WI38 (cell line): ENCODE measurements around the gene CST9.

Source experiments
- H3K4me3 ChIP-seq: 2 replicates; pipeline ENCODE4 v1.5.1; 2011; ENCODE audit warnings: low read depth, mild to moderate bottlenecking, control low read depth, low read length
- TF ChIP-seq, protein P1 (sequence below): IDR thresholded peaks from 2 replicates; pipeline ENCODE4 v1.5.1; 2012; ENCODE audit warnings: low read depth, mild to moderate bottlenecking, control low read depth, low read length

CST9 gene, protein sequence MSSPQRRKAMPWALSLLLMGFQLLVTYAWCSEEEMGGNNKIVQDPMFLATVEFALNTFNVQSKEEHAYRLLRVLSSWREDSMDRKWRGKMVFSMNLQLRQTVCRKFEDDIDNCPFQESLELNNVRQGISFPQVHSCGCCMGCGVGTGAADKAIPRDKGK

DNA sequence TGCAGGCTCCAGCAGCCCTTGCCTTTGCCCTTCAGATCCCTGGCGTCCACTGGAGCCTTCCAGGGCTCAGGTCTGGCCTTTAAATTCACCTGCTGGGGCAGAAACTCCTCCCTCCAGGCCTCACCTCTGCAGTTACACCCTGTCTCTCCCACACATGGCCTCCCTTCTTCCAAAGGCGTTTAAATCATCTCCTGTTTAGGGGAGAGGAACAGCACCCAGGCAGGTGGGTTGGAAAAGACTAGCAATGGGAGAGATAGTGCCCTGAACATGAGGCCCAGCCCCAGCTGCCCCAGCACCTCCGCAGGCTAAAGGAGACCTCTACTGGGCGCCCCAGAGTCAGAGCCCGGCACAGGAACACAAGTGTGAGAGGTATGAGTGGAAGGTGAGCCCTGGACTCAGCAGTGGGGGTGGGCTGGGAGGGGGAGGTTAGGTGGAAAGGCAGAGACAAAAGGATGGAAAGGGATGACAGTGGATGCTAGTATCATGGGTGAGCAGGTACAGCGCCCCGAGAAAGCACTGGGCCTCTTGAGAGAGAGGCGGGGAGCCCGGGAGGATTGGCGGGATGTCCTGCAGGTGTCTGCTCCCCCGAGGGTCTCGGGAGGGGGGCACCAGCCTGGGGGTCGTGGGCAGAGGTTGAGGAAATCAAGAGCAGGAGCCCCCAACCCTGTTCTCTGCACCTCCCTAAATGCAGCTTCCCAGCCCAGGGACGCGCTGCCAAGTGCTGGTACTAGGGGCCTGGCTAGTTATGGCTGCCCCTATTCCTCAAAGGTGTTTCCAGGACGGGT is at the start of gene CST9:
CST9 (minus strand) TSS at position 51 of the 785 bp plus-strand sequence. CDS start 53 bp downstream, outside the sequence.
- H3K4me3 ChIP-seq: no peak within 1 kb of the TSS
- TF ChIP-seq, protein P1, sequence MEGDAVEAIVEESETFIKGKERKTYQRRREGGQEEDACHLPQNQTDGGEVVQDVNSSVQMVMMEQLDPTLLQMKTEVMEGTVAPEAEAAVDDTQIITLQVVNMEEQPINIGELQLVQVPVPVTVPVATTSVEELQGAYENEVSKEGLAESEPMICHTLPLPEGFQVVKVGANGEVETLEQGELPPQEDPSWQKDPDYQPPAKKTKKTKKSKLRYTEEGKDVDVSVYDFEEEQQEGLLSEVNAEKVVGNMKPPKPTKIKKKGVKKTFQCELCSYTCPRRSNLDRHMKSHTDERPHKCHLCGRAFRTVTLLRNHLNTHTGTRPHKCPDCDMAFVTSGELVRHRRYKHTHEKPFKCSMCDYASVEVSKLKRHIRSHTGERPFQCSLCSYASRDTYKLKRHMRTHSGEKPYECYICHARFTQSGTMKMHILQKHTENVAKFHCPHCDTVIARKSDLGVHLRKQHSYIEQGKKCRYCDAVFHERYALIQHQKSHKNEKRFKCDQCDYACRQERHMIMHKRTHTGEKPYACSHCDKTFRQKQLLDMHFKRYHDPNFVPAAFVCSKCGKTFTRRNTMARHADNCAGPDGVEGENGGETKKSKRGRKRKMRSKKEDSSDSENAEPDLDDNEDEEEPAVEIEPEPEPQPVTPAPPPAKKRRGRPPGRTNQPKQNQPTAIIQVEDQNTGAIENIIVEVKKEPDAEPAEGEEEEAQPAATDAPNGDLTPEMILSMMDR: no peak

DNA sequence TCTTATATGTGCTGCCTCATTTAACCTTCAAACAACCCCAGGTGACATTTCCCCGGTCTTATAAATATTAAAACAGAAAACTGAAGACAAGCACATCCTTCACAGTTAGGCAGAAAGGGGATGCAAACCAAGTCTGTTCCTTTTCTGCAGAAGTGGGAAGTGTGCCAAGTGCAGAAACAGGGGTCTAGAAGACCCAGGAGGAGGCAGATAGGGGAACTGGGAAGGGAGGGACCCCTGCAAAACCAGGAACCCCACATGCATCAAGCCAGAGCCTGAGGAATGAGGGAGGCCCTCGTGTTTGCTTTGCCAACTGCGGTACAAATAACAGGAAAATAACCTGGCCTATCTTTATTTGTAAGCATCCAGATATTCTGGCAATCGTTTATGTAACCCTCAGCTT is 49.0 kb upstream of the CST9 start:
- H3K4me3 ChIP-seq: no peak overlapping the region
- TF ChIP-seq, protein P1: no peak

- TF ChIP-seq, protein P1: no peak
- H3K4me3 ChIP-seq: no peak overlapping the region
Observed at GRCh38 chr20:23654000-23654399, 48.3 kb upstream of the CST9 start.

GRCh38 chr20:23653400-23653938 is 47.8 kb upstream of the CST9 start:
- TF ChIP-seq, protein P1: no peak
- H3K4me3 ChIP-seq: no peak overlapping the region

DNA sequence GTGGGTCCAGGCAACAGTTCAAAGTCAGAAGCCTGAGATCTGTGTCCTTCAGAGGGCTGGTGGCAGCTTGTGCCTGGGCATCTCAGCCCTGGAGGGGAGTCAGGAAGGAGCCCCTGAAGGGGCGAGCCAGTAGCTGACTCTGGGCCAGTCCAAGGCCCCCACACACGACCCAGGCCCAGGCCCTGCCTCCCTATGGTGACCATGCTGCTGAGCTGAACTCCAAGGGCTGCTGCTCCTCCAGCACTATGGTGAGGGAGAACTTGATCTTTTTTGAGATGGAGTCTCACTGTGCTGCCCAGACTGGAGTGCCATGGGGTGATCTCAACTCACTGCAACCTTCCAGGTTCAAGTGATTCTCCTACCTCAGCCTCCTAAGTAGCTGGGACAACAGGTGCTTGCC is 47.2 kb upstream of the CST9 start:
- TF ChIP-seq, protein P1: no peak

DNA sequence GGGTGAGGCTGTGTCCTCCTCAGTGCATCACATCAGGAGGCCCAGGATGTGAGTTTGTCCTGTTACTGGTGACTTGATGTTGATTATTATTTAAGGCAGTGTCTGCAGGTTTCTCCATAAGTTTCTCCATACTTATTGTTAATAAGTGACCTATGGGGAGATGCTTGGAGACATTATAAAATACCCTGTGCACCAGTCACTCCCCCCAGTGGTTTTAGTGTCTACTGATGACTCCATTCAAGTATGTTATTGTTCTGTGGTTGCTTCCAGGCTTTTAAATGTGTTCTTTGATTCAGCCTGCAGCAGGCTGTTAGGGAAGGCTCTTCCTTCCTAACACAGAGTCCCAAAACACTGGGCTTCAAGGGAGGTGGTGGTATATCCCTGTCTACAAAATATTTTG is 46.7 kb upstream of the CST9 start:
- TF ChIP-seq, protein P1: no peak

More for the DNA sequence above, 47.2 kb upstream of the CST9 start:
- H3K4me3 ChIP-seq: no peak overlapping the region

GRCh38 chr20:23651117-23651516 is 45.4 kb upstream of the CST9 start:
- TF ChIP-seq, protein P1: no peak
- no peak overlapping the region for H3K4me3 ChIP-seq

More for the DNA sequence above, 46.7 kb upstream of the CST9 start:
- H3K4me3 ChIP-seq: no peak overlapping the region
